HepG2 (cell line): ENCODE measurements around the gene ACACA. TPM values are rescaled to one million over a fixed set of nuclear protein-coding genes. Genes with fewer than 3 reads are reported as not detected.
A peak's percentile ranks its signal among the peaks of the same experiment; 100 is the strongest.

Experiments used
- ATAC-seq: fragments of 200-7000 bp; cut with Tn5 transposase; 3 replicates; pipeline ENCODE4 v1.9.1; 2020; ENCODE audit warnings: mild to moderate bottlenecking, moderate library complexity
- BruUV-seq: library from RNA; stranded (reverse); fragments of 400-500 nt; replicated peaks from 2 replicates; lab custom pipeline; 2021; lab: Mats Ljungman, UMichigan
- CTCF ChIA-PET: fragments of 300-600 bp; formaldehyde crosslinking; extraction: SDS; loops from one replicate; lab custom pipeline; 2021; ENCODE audit warnings: low total read pairs, inconsistent platforms, low intra/inter-chr PET ratio; lab: Yijun Ruan, JAX
- POLR2A ChIA-PET: fragments of 350-600 bp; sonication (Branson Sonifier 250); formaldehyde crosslinking; loops from one replicate; lab custom pipeline; 2020; ENCODE audit warnings: antibody characterized with exemption, inconsistent platforms; lab: Yijun Ruan, JAX
- DNase-seq: peaks from one replicate; pipeline ENCODE4 v3.0.0-alpha.2; 2015; ENCODE audit warnings: low spot score
- FAIRE-seq: peaks from 3 replicates; lab custom pipeline; 2011; peaks lifted over from hg19 to GRCh38; lab: Jason Lieb, UNC
- H2AFZ ChIP-seq: one replicate; pipeline ENCODE4 v1.6.1; 2011; ENCODE audit warnings: low read length, inconsistent platforms
- H3K27ac ChIP-seq: fragments of 300-600 bp; 3 replicates; pipeline ENCODE4 v1.8.0; 2011; ENCODE audit warnings: mixed run types, mild to moderate bottlenecking, mixed read lengths, low read length, inconsistent platforms; ENCODE audit not compliant: insufficient read depth; ENCODE audit errors: extremely low read length
- H3K27me3 ChIP-seq, 2 experiments: fragments of 200-600 bp in 1 of 2; 2 replicates in 1 of 2; 3 replicates in 1 of 2; pipeline versions ENCODE4 v1.6.0 to v1.8.0; 2011; ENCODE audit warnings: low read length in 2 of 2, mild to moderate bottlenecking in 2 of 2, moderate library complexity in 2 of 2, inconsistent platforms in 1 of 2; ENCODE audit not compliant: insufficient read depth in 2 of 2, control insufficient read depth in 1 of 2
- H3K36me3 ChIP-seq, 2 experiments: fragments of 200-600 bp in 1 of 2; replicated peaks in 1 of 2; 2 replicates in 1 of 2; 3 replicates in 1 of 2; pipeline versions ENCODE4 v1.5.1 to v1.8.0; 2011; ENCODE audit warnings: low read length in 2 of 2, inconsistent platforms in 1 of 2; ENCODE audit not compliant: insufficient read depth in 2 of 2, control insufficient read depth in 1 of 2
- H3K4me1 ChIP-seq: 2 replicates; pipeline ENCODE4 v1.5.1; 2012; ENCODE audit warnings: low read length, inconsistent platforms; ENCODE audit not compliant: insufficient read depth
- H3K4me2 ChIP-seq: 2 replicates; pipeline ENCODE4 v1.6.0; 2011; ENCODE audit warnings: low read depth, low read length, inconsistent platforms
- H3K4me3 ChIP-seq, 3 experiments: fragments of 200-600 bp in 1 of 3; sonication (generic), shearing (Covaris generic) in 1 of 3; replicated peaks in 1 of 3; 2 replicates each; pipeline ENCODE4 v1.5.1; 2011 to 2016; ENCODE audit warnings: low read length in 3 of 3, inconsistent platforms in 2 of 3, low read depth in 2 of 3, mild to moderate bottlenecking in 2 of 3, control low read depth in 1 of 3, mixed read lengths in 1 of 3; ENCODE audit not compliant: insufficient read depth in 1 of 3
- H3K79me2 ChIP-seq: one replicate; pipeline ENCODE4 v1.6.1; 2011; ENCODE audit warnings: low read length, inconsistent platforms; ENCODE audit not compliant: insufficient read depth
- H3K9ac ChIP-seq: 2 replicates; pipeline ENCODE4 v1.6.0; 2011; ENCODE audit warnings: mild to moderate bottlenecking, low read depth, low read length, inconsistent platforms; ENCODE audit not compliant: insufficient read depth
- H3K9me3 ChIP-seq: 2 replicates; pipeline ENCODE4 v1.5.1; 2012; ENCODE audit warnings: mild to moderate bottlenecking, low read length
- H4K20me1 ChIP-seq: 2 replicates; pipeline ENCODE4 v1.6.0; 2011; ENCODE audit warnings: inconsistent platforms, mild to moderate bottlenecking, low read length, moderate library complexity; ENCODE audit not compliant: insufficient read depth
- HMGXB3 ChIP-seq: sonication (generic); formaldehyde crosslinking; IDR thresholded peaks from 2 replicates; pipeline ENCODE4 v1.4.0; 2020; ENCODE audit warnings: missing genetic modification reagents, borderline replicate concordance
- KDM5A ChIP-seq: fragments of 200-600 bp; sonication (generic); IDR thresholded peaks from 2 replicates; pipeline ENCODE4 v1.7.0; 2018; ENCODE audit warnings: antibody characterized with exemption, mild to moderate bottlenecking, low read length, borderline replicate concordance
- KLF11 ChIP-seq: IDR thresholded peaks from 2 replicates; pipeline ENCODE4 v1.6.1; 2016; ENCODE audit warnings: missing compliant biosample characterization
- ZNF121 ChIP-seq: sonication (generic); formaldehyde crosslinking; IDR thresholded peaks from 2 replicates; pipeline ENCODE4 v1.5.0; 2020; ENCODE audit warnings: mild to moderate bottlenecking, missing genetic modification reagents
- ZNF318 ChIP-seq: sonication (generic); formaldehyde crosslinking; IDR thresholded peaks from 2 replicates; pipeline ENCODE4 v1.4.0; 2020; ENCODE audit warnings: mild to moderate bottlenecking, missing genetic modification reagents
- ZNF841 ChIP-seq: sonication (generic); formaldehyde crosslinking; IDR thresholded peaks from 2 replicates; pipeline ENCODE4 v1.8.1; 2023; ENCODE audit warnings: missing genetic modification reagents, borderline replicate concordance
- WGBS: methylation state at CpG from one replicate; pipeline ENCODE4 v1.1.6; 2017; ENCODE audit warnings: low lambda C conversion rate; 5-methylcytosine and 5-hydroxymethylcytosine counted together
- in situ Hi-C: cut with HindIII; loops from 2 replicates; pipeline ENCODE4 v1.10.0; 2017; ENCODE audit warnings: low pct_unique_long_range_greater_than_20kb; ENCODE audit not compliant: extremely low pct_ligation_motif_present
- intact Hi-C: fragments of 100-400 bp; cut with micrococcal nuclease; formaldehyde crosslinking; loops from one replicate; pipeline ENCODE4 v1.10.0; 2022; ENCODE audit not compliant: unreplicated experiment
- polyA plus RNA-seq, 8 experiments: library from polyadenylated mRNA; depleted of rRNA in 3 of 8; stranded (reverse) in 7 of 8; unstranded in 1 of 8; fragments of >200 nt; fragmentation: Illumina TruSeq in 4 of 8; extraction: Trizol in 4 of 8; gene quantifications; 2 replicates each; pipeline versions ENCODE4 v1.2.1 to v1.2.3, GENCODE V29; 2011 to 2016; ENCODE audit warnings: low read depth in 4 of 8, missing spikeins in 1 of 8, mixed read lengths in 1 of 8; ENCODE audit not compliant: insufficient read depth in 1 of 8
- total RNA-seq, 5 experiments: library from RNA; depleted of rRNA; stranded (reverse); fragments of >200 nt; fragmentation: Illumina TruSeq; extraction: Trizol; gene quantifications; 2 replicates each; pipeline ENCODE4 v1.2.3, GENCODE V29; 2016; ENCODE audit warnings: low read depth in 1 of 5

Gene ACACA
- total and polyA plus RNA-seq, 2 of the 13 experiments (the other 11 are each of a cell fraction or from before 2014, with no cell fraction given): 39.2 to 47.2 TPM

GRCh38 chr17:37312137-37312923 is 94.3 kb downstream of the ACACA start:
- no peak overlapping the region for H3K4me3 ChIP-seq
- no peak overlapping the region for H3K9ac ChIP-seq
- no peak for FAIRE-seq
- TSS peak; percentile 6 for BruUV-seq
- intact Hi-C loops (no loop called here), in situ Hi-C loops (no loop called here)
- H3K4me1 ChIP-seq: no peaks in the 10 kb centered on the region
- ATAC-seq: no peak
- no peak overlapping the region for H3K27ac ChIP-seq
- no peaks in the 10 kb centered on the region for H3K9me3 ChIP-seq
- ChIA-PET POLR2A (no interaction called here), CTCF (no interaction called here)
- no peak for DNase-seq
- no peaks in the 10 kb centered on the region for H3K27me3 ChIP-seq
- no peak overlapping the region for H2AFZ ChIP-seq
- peaks cover 1 to 30% of the 10 kb centered on the region in 2 experiments; a peak in 2 of 5 replicates for H3K36me3 ChIP-seq
- 95% methylated on average over 3 of the region's 3 CpGs for WGBS
- TF ChIP-seq KDM5A (no peak), ZNF841 (no peak), KLF11 (no peak), ZNF121 (CRISPR knock-in tag) (peak; percentile 45; the same call in 1 of the 2 replicates), HMGXB3 (no peak), ZNF318 (CRISPR knock-in tag) (no peak)
- no peaks in the 10 kb centered on the region; the same call in 1 of the 2 replicates for H4K20me1 ChIP-seq
- H3K79me2 ChIP-seq: peaks cover 55% of the 10 kb centered on the region
- no peak overlapping the region for H3K4me2 ChIP-seq
